Renal cortex interstitium (tissue), 11 donors: ENCODE data around the gene WDR70. TPM values are rescaled to one million over a fixed set of nuclear protein-coding genes. Genes with fewer than 3 reads are reported as not detected.
"Not testable (repeated sequence)": the region's sequence is repeated elsewhere in the genome, so short reads cannot be mapped to it uniquely, and the experiment has no call there.

Experiments used
- DNase-seq, 11 donors: peaks; one replicate each; pipeline ENCODE4 v3.0.0-alpha.2; 2013; ENCODE audit warnings: low read depth in 9 of 11, low spot score in 4 of 11; ENCODE audit errors: extremely low read depth in 1 of 11
- polyA plus RNA-seq, 3 donors: library from polyadenylated mRNA; unstranded; fragments of 120-200 nt; gene quantifications; one replicate each; pipeline ENCODE4 v1.2.1, GENCODE V29; 2013; ENCODE audit not compliant: insufficient read length in 3 of 3

WDR70 gene
- polyA plus RNA-seq, 3 donors, result 47.0 to 56.5 (median 53.3) TPM

DNA sequence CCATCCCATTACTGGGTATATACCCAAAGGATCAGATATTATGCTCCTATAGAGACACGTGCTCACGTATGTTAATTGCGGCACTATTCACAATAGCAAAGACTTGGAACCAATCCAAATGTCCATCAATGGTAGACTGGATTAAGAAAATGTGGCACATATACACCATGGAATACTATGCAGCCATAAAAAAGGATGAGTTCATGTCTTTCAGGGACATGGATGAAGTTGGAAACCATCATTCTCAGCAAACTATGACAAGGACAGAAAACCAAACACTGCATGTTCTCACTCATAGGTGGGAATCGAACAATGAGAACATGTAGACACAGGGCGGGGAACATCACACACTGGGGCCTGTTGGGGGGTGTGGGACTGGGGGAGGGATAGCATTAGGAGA lies 315.2 kb downstream of the WDR70 start:
- DNase-seq, result not testable (repeated sequence)

DNA sequence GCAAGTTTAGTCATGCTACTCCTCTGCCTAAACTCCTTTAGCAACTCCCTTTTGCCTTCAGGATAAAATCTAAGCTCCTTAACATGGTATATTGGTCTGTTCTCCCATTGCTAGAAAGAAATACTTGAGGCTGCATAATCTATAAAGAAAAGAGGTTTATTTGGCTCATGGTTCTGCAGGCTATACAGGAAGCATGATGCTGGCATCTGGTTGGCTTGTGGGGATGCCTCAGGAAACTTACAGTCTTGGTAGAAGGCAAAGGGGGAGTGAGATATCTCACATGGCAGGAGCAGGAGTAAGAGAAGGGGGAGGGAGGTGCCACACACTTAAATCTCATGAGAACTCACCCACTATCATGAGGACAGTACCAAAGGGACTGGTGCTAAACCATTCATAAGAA lies 315.7 kb downstream of the WDR70 start:
- DNase-seq, result no peak

DNA sequence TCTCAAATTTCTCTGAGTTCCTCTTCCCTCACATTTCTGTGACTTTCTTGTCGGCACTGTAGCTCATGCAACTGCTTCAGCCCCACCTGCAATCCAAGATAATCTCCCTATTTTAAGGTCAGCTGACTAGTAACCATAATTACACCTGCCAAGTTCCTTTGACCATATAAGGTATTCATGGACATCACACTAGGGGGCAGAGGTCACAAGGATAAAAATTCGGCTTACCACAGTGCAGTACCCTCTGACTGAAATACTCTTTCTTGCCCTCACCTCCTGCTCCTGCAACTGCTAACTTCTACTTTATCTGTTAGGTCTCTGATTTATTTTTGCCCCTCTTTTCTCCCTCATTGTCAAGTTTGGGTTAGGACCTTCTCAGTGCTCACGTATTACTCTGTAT lies 316.5 kb downstream of the WDR70 start:
- DNase-seq, result no peak

DNA sequence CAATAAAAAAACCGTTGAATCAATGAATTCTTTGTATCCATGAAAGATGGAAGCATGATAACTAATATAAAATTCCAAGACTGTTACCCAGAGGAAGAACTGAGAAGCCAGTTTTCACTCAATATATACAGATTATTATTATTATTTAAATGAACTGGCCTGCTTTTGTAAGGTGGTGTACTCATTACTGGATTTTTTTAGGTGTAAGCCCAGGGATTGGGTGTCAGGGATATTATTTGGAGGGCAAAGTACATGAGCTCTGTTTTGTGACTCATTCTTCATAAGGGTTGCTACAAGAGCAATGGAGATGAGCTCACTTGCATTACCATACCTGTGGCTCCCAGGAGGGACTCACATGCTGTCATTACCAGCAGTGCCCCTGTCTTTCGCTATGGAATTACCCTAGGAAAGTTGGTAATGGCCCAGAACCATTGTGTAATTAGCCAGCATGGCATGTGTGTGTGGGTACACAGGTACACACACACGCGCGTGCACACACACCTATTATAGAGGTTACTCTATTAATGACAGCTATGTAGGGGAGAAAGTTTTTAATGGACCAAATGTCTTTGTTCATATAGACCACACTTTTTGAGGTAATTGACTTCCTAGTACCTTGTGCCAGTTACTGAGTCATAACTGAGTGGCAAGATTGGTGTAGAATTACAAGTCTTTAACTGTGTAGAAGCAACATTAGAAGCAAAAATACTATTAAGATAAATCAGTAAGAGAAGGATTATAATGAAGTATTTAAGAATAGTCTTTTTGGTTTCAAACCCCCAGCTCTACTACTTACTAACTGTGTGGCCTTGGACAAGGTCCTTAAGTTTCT lies 317.3 kb downstream of the WDR70 start:
- no peak for DNase-seq

GRCh38 chr5:37701868-37702267 lies 322.8 kb downstream of the WDR70 start:
- no peak for DNase-seq

- no peak for DNase-seq
These were observed 324.7 kb downstream of the WDR70 start for GRCh38 chr5:37703841-37704241.

GRCh38 chr5:37704406-37704805 lies 325.3 kb downstream of the WDR70 start:
- DNase-seq, result no peak

- DNase-seq, result no peak
These were observed 329.9 kb downstream of the WDR70 start for GRCh38 chr5:37709020-37709419.

DNA sequence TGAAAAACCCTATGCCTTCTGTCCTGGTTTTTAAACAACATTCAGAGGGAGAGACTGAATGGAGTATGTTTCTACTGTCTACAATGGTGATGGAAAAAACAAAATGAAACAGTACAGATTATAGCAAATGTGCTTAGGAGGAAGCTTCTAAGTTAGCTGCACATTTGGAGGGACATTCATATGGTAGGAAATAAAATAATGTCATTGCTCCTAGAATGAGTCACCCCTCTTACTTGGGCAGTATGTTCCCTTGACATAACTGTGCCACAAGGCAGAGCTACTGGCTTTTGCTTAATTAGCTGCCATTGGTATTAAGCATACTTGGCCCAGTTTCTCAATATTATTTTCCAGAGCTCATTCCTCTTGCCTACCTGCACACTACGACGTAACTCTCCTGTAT lies 331.8 kb downstream of the WDR70 start:
- DNase-seq, result no peak

- DNase-seq, result no peak
These were observed 333.6 kb downstream of the WDR70 start for GRCh38 chr5:37712750-37713149.

DNA sequence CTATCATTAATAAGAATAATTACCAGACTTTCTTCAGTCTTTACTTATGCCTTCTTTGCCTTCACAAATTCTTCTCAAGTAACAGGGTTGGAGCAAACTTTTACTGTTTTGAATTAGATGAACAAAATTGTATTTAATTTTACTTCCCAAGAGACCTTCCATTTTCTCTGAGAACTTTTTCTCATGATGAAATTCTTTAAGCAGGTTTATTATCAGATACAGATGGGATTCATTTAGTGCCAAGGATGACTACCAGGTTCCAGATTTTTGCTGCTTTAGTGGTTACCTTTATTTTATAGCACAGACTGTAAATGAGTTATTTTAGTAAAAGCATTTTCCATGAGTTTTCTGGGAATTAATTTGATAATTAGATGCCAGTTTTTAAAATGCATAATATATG lies 335.6 kb downstream of the WDR70 start:
- no peak for DNase-seq

- DNase-seq, result no peak
These were observed 336.2 kb downstream of the WDR70 start for GRCh38 chr5:37715361-37715760.

DNA sequence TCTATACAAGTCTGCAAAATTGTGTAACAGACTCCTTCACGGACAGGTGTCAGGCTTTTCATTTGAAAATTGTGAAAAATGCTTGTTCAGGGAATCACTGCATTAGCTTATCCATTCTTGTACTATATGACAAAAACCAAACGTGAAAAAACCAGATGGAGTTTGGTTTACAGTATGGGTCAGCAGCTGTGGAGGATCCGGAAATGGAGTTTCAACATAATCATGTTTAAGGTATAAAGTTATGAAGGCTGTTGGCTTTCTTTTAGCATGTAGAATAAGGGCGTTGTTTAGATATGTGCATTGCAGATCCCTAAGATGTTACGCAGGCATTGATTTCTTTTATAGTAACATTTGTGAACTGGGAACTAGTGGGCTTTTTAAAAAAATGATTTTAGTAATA lies 336.9 kb downstream of the WDR70 start:
- no peak for DNase-seq

DNA sequence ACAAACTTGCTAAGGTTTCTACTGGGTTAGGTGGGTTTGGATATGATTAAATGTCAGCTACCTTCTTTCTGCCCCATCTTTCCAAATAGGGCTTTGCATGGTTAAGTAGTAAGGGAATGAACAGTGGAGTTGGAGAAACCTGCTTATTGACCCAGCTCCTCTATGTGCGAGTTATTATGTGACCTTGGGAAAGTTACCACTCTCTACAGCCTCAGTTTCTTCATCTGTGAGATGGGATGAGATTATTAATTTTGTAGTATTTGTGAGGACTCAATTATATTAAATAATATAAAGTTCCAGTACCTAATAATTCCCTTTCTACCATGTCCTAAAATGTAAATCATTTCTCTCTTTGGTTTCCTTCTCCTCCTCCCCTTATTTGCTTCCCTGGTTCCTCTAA lies 337.3 kb downstream of the WDR70 start:
- DNase-seq, result no peak

- peak in 1 of 11 donors; percentile 15 for DNase-seq
These were observed 338.1 kb downstream of the WDR70 start for GRCh38 chr5:37717276-37717612.

DNA sequence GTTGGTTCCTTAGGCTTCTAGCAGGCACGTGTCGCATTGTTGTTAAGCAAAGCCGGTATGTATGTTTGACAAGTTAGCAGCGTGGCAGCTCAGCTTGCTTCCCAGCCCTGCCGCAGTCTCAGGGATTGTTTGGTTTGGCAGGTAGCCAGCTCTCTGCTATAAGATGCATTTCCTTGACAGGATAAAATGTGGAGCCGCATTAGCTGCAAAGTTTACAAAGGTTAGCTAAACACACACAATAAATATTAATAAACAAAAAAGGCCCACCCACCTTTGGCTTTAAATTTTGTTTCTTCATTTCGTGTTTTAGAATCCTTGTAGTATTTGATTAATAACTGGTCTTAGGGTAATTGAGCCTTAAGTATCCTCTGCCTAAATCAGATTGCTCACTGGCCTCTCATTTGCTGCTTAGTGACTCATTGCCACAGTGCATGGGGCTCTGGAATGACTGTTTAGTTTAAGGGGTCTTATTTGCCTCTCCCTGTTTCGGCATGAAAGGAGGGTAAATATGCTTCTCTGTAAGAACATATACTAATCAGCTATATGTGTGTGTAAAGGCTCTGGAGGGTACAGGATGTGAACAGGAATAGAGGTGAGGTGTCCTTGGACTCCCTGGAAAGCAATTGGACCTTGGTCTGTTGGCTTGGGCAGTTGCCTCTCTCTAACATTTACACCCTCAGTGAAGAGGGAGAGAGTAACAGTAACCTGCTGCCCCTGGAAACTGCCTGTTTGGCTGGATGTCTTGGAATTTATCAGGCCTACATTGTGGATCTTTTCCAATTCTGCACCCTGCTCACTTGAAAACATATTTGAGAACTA lies 338.7 kb downstream of the WDR70 start:
- DNase-seq, result peak; percentile 74 to 91 (median 84)

GRCh38 chr5:37720550-37720952 lies 341.4 kb downstream of the WDR70 start:
- no peak for DNase-seq

DNA sequence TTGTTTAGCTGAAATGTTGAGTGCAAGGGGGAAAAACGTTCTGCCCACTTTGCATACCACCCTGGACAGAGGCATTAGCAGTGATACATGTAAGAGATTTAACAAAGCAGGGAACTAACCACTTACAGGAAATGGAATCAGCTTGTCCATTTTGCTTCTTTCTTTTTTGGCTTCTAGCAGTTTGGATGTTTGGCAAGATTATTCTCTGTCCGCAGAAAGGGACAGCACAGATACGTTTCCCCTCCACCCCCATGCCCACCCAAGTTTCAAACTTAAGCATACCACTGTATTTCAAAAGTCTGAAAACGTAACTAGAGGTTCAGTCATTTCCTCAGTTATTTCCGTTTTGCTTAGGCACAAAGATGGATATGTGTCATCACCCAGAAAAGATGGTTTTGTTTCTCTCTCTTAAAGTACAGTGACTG lies 342.3 kb downstream of the WDR70 start:
- no peak for DNase-seq

DNA sequence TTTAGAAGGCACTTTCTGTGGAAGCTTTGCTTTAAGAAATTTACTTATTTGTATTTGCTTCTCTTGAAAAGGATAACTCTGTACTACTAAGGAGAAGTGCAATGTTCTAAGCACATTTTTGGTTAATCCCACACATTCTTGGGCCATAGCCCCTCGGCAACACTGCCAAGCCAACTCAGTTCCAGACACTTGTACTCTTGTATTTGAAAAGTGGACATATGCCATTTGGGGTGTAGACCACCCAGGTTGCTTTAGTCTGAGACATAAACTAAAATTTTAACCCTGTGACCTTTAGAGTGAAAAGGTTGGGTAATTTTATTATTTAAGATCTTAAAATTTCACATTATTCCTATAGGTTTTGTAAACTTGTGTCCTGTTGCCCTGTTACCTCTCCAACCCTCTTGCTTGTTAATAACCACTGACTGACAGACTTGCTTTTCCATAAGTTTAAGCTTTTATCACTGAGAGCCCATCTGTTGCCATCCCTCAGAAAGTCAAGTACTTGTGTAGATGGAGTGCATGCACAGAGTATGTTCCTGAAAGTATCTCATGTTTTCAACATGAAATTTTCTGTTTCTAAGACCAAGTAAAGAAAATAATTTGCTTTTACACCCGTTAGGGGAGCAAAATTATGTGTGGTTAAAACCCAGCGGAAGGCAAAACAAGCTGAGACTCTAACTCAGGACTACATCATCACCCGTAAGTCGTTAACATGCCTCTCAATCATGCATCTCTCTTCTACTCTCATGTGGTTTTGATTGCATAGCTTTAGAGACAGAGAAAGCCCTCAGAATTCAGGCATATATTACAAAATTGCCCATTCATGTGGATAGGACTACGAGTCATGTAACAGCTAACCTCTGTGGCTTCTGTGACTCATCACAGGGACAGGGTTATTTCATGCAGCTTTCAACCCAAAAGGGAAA lies 343.4 kb downstream of the WDR70 start:
- DNase-seq, result no peak
